GM12878 (cell line): Measurements from ENCODE around the gene NUTM1. TPM values are rescaled to one million over a fixed set of nuclear protein-coding genes. Genes with fewer than 3 reads are reported as not detected.

Experiments used
- ATF7 ChIP-seq: fragments of 450-650 bp; IDR thresholded peaks from 2 replicates; pipeline ENCODE4 v1.6.1; 2016; ENCODE audit warnings: low read depth, mild to moderate bottlenecking
- EED ChIP-seq: sonication (generic); IDR thresholded peaks from 2 replicates; pipeline ENCODE4 v1.6.1; 2016; ENCODE audit warnings: antibody characterized with exemption, low read depth
- FOXK2 ChIP-seq: fragments of 450-650 bp; IDR thresholded peaks from 2 replicates; pipeline ENCODE4 v1.6.1; 2017; ENCODE audit warnings: mild to moderate bottlenecking, moderate library complexity
- IKZF1 ChIP-seq: fragments of 450-650 bp; conservative IDR thresholded peaks from 2 replicates; pipeline ENCODE4 v1.6.1; 2017; ENCODE audit warnings: antibody characterized with exemption, mild to moderate bottlenecking
- MEF2B ChIP-seq: fragments of 450-650 bp; IDR thresholded peaks from 2 replicates; pipeline ENCODE4 v1.6.1; 2018; ENCODE audit warnings: mild to moderate bottlenecking, moderate library complexity; ENCODE audit not compliant: partially characterized antibody, poor library complexity, severe bottlenecking
- NR2F1 ChIP-seq: fragments of 450-650 bp; conservative IDR thresholded peaks from 2 replicates; pipeline ENCODE4 v1.6.1; 2017; ENCODE audit warnings: mild to moderate bottlenecking
- RAD51 ChIP-seq: fragments of 450-650 bp; IDR thresholded peaks from 2 replicates; pipeline ENCODE4 v1.6.1; 2016; ENCODE audit warnings: moderate library complexity, mild to moderate bottlenecking, inconsistent platforms
- RUNX3 ChIP-seq: IDR thresholded peaks from 2 replicates; pipeline ENCODE4 v1.6.1; 2012; ENCODE audit warnings: low read length, inconsistent platforms
- polyA plus RNA-seq, 11 experiments: library from polyadenylated mRNA; depleted of rRNA in 4 of 11; unstranded in 6 of 11; stranded (reverse) in 5 of 11; fragments of >200 nt; fragmentation: Nextera tagmentation in 4 of 11; fragmentation: Illumina TruSeq in 1 of 11; extraction: Ambion mirVana in 4 of 11; extraction: Trizol in 1 of 11; gene quantifications; 1 replicate in 1 of 11; 2 replicates in 10 of 11; pipeline versions ENCODE4 v1.2.1 to v1.2.3, GENCODE V29; 2011 to 2016; ENCODE audit warnings: inconsistent platforms in 2 of 11, missing spikeins in 2 of 11, low read depth in 1 of 11
- total RNA-seq, 4 experiments: library from RNA; depleted of rRNA in 3 of 4; stranded (reverse); fragments of >200 nt in 3 of 4; fragmentation: Illumina TruSeq in 1 of 4; extraction: Trizol in 1 of 4; gene quantifications; 2 replicates each; pipeline versions ENCODE4 v1.2.1 to v1.2.3, GENCODE V29; 2013 to 2021
- TF ChIP-seq, protein P1 (sequence below): fragments of 450-650 bp; IDR thresholded peaks from 2 replicates; pipeline ENCODE4 v1.6.1; 2017; ENCODE audit warnings: mild to moderate bottlenecking, moderate library complexity
- TF ChIP-seq, protein P2 (sequence below): IDR thresholded peaks from 2 replicates; pipeline ENCODE4 v1.6.1; 2012; ENCODE audit warnings: improper control_type of control experiment, low read depth, low read length; ENCODE audit not compliant: insufficient replicate concordance
- TF ChIP-seq, protein P3 (sequence below): fragments of 450-650 bp; formaldehyde crosslinking; IDR thresholded peaks from 2 replicates; pipeline ENCODE4 v1.5.0; 2022; ENCODE audit warnings: mild to moderate bottlenecking, missing genetic modification characterization
- TF ChIP-seq, protein P4 (sequence below): fragments of 450-650 bp; formaldehyde crosslinking; IDR thresholded peaks from 2 replicates; pipeline ENCODE4 v1.4.0; 2022; ENCODE audit warnings: mild to moderate bottlenecking, moderate library complexity

Gene NUTM1
- total and polyA plus RNA-seq, 10 of the 15 experiments (the other 5 are each of a cell fraction or from before 2014, with no cell fraction given) = under 0.01 to 0.05 TPM; not detected in 8

DNA sequence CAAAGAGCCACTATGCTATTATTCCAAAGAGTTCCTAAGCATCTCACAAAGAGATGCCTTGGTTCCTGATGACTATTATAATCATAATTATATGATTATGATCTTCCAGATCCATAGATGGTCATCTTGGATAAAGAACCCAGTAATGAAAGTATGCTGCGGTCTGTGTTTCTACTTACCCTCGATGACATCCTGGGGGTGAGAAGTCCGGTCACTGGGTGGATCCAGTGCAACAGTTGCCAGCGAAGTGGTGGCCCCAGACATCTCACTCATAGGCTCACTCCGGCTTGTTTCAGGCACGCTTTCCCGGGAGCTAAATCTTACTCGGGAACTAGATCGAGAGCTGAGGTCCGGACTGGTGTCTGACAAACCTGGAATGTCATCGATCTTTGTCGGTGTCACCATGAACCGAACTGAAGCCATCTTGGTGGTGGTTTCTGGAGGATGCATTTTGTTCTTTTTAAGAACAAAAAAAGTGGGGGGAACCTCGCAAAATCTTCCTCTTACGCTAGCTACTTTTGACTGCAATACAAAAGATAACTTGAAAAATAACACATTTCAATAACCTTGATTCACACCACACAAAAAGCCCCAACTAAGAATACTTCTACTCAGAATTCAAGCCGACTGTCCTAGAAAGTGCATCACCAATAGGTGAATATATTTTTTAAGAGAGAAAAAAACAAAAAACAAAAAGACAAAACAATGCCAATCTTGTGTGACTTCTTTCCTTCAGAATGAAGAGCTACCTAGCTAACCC lies 6.7 kb upstream of the NUTM1 start (continued):
- peak; percentile 29 for TF ChIP-seq MEF2B
- TF ChIP-seq, protein P1, sequence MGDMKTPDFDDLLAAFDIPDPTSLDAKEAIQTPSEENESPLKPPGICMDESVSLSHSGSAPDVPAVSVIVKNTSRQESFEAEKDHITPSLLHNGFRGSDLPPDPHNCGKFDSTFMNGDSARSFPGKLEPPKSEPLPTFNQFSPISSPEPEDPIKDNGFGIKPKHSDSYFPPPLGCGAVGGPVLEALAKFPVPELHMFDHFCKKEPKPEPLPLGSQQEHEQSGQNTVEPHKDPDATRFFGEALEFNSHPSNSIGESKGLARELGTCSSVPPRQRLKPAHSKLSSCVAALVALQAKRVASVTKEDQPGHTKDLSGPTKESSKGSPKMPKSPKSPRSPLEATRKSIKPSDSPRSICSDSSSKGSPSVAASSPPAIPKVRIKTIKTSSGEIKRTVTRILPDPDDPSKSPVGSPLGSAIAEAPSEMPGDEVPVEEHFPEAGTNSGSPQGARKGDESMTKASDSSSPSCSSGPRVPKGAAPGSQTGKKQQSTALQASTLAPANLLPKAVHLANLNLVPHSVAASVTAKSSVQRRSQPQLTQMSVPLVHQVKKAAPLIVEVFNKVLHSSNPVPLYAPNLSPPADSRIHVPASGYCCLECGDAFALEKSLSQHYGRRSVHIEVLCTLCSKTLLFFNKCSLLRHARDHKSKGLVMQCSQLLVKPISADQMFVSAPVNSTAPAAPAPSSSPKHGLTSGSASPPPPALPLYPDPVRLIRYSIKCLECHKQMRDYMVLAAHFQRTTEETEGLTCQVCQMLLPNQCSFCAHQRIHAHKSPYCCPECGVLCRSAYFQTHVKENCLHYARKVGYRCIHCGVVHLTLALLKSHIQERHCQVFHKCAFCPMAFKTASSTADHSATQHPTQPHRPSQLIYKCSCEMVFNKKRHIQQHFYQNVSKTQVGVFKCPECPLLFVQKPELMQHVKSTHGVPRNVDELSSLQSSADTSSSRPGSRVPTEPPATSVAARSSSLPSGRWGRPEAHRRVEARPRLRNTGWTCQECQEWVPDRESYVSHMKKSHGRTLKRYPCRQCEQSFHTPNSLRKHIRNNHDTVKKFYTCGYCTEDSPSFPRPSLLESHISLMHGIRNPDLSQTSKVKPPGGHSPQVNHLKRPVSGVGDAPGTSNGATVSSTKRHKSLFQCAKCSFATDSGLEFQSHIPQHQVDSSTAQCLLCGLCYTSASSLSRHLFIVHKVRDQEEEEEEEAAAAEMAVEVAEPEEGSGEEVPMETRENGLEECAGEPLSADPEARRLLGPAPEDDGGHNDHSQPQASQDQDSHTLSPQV = peak; percentile 99
- TF ChIP-seq, protein P2, sequence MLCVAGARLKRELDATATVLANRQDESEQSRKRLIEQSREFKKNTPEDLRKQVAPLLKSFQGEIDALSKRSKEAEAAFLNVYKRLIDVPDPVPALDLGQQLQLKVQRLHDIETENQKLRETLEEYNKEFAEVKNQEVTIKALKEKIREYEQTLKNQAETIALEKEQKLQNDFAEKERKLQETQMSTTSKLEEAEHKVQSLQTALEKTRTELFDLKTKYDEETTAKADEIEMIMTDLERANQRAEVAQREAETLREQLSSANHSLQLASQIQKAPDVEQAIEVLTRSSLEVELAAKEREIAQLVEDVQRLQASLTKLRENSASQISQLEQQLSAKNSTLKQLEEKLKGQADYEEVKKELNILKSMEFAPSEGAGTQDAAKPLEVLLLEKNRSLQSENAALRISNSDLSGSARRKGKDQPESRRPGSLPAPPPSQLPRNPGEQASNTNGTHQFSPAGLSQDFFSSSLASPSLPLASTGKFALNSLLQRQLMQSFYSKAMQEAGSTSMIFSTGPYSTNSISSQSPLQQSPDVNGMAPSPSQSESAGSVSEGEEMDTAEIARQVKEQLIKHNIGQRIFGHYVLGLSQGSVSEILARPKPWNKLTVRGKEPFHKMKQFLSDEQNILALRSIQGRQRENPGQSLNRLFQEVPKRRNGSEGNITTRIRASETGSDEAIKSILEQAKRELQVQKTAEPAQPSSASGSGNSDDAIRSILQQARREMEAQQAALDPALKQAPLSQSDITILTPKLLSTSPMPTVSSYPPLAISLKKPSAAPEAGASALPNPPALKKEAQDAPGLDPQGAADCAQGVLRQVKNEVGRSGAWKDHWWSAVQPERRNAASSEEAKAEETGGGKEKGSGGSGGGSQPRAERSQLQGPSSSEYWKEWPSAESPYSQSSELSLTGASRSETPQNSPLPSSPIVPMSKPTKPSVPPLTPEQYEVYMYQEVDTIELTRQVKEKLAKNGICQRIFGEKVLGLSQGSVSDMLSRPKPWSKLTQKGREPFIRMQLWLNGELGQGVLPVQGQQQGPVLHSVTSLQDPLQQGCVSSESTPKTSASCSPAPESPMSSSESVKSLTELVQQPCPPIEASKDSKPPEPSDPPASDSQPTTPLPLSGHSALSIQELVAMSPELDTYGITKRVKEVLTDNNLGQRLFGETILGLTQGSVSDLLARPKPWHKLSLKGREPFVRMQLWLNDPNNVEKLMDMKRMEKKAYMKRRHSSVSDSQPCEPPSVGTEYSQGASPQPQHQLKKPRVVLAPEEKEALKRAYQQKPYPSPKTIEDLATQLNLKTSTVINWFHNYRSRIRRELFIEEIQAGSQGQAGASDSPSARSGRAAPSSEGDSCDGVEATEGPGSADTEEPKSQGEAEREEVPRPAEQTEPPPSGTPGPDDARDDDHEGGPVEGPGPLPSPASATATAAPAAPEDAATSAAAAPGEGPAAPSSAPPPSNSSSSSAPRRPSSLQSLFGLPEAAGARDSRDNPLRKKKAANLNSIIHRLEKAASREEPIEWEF = no peak
- TF ChIP-seq, protein P3, sequence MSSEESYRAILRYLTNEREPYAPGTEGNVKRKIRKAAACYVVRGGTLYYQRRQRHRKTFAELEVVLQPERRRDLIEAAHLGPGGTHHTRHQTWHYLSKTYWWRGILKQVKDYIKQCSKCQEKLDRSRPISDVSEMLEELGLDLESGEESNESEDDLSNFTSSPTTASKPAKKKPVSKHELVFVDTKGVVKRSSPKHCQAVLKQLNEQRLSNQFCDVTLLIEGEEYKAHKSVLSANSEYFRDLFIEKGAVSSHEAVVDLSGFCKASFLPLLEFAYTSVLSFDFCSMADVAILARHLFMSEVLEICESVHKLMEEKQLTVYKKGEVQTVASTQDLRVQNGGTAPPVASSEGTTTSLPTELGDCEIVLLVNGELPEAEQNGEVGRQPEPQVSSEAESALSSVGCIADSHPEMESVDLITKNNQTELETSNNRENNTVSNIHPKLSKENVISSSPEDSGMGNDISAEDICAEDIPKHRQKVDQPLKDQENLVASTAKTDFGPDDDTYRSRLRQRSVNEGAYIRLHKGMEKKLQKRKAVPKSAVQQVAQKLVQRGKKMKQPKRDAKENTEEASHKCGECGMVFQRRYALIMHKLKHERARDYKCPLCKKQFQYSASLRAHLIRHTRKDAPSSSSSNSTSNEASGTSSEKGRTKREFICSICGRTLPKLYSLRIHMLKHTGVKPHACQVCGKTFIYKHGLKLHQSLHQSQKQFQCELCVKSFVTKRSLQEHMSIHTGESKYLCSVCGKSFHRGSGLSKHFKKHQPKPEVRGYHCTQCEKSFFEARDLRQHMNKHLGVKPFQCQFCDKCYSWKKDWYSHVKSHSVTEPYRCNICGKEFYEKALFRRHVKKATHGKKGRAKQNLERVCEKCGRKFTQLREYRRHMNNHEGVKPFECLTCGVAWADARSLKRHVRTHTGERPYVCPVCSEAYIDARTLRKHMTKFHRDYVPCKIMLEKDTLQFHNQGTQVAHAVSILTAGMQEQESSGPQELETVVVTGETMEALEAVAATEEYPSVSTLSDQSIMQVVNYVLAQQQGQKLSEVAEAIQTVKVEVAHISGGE = no peak
- TF ChIP-seq RAD51 = no peak
- peak; percentile 65 for TF ChIP-seq RUNX3
- 0 out of 2 replicates have a peak, but pooled peaks have one; percentile 22 for TF ChIP-seq NR2F1
- TF ChIP-seq, protein P4, sequence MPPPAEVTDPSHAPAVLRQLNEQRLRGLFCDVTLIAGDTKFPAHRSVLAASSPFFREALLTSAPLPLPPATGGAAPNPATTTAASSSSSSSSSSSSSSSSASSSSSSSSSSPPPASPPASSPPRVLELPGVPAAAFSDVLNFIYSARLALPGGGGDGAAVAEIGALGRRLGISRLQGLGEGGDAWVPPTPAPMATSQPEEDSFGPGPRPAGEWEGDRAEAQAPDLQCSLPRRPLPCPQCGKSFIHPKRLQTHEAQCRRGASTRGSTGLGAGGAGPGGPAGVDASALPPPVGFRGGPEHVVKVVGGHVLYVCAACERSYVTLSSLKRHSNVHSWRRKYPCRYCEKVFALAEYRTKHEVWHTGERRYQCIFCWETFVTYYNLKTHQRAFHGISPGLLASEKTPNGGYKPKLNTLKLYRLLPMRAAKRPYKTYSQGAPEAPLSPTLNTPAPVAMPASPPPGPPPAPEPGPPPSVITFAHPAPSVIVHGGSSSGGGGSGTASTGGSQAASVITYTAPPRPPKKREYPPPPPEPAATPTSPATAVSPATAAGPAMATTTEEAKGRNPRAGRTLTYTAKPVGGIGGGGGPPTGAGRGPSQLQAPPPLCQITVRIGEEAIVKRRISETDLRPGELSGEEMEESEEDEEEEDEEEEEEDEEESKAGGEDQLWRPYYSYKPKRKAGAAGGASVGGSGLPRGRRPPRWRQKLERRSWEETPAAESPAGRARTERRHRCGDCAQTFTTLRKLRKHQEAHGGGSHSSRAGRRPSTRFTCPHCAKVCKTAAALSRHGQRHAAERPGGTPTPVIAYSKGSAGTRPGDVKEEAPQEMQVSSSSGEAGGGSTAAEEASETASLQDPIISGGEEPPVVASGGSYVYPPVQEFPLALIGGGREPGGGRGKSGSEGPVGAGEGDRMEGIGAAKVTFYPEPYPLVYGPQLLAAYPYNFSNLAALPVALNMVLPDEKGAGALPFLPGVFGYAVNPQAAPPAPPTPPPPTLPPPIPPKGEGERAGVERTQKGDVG (CRISPR knock-in tag) = peak; percentile 86; the same call in 1 of the 2 replicates
- 0 out of 2 replicates have a peak, but pooled peaks have one; percentile 26 for TF ChIP-seq EED
- TF ChIP-seq IKZF1 = peak; percentile 34; the same call in 1 of the 2 replicates
- no peak for TF ChIP-seq FOXK2
- peak; percentile 23; the same call in 1 of the 2 replicates for TF ChIP-seq ATF7
